SK-N-SH (cell line): ENCODE results near the gene ZNF614. TPM values are rescaled to one million over a fixed set of nuclear protein-coding genes. Genes with fewer than 3 reads are reported as not detected.

Experiments used
- CTCF ChIA-PET: fragments of 300-600, 350-600 bp; formaldehyde crosslinking; extraction: SDS; loops from one replicate; lab custom pipeline; 2021; lab: Yijun Ruan, JAX
- POLR2A ChIA-PET: fragments of 350-600 bp; sonication (Branson Sonifier 250); formaldehyde crosslinking; extraction: SDS; loops from one replicate; lab custom pipeline; 2020; ENCODE audit warnings: antibody characterized with exemption, inconsistent platforms; lab: Yijun Ruan, JAX
- DNase-seq: peaks from one replicate; pipeline ENCODE4 v3.0.0; 2012
- H2AFZ ChIP-seq: fragments of 200-600 bp; sonication (generic); 2 replicates; pipeline ENCODE4 v1.8.1; 2016; ENCODE audit warnings: antibody characterized with exemption, mild to moderate bottlenecking, low read depth
- H3F3A ChIP-seq: fragments of 200-600 bp; sonication (generic); replicated peaks from 2 replicates; pipeline ENCODE3; 2016; ENCODE audit warnings: antibody characterized with exemption, mild to moderate bottlenecking; ENCODE audit not compliant: insufficient read depth
- H3K27ac ChIP-seq, 2 experiments: fragments of 200-500 bp in 1 of 2; fragments of 200-600 bp in 1 of 2; sonication (Bioruptor generic) in 1 of 2; sonication (generic), shearing (Covaris generic) in 1 of 2; 2 replicates each; pipeline versions ENCODE4 v1.5.1 to v1.6.1; 2014 to 2016; ENCODE audit warnings: low read depth in 2 of 2, inconsistent platforms in 1 of 2, low read length in 1 of 2, mild to moderate bottlenecking in 1 of 2, mixed read lengths in 1 of 2
- H3K27me3 ChIP-seq: fragments of 200-600 bp; sonication (generic), shearing (Covaris generic); 2 replicates; pipeline ENCODE4 v1.6.1; 2016; ENCODE audit warnings: mixed run types; ENCODE audit not compliant: insufficient read depth
- H3K36me3 ChIP-seq, 2 experiments: fragments of 200-500 bp in 1 of 2; fragments of 200-600 bp in 1 of 2; sonication (Bioruptor generic) in 1 of 2; sonication (generic) in 1 of 2; replicated peaks in 1 of 2; 2 replicates each; pipeline versions ENCODE3 to v1.5.1; 2014 to 2016; ENCODE audit warnings: low read length in 1 of 2, mild to moderate bottlenecking in 1 of 2; ENCODE audit not compliant: insufficient read depth in 2 of 2, control insufficient read depth in 1 of 2
- H3K4me1 ChIP-seq, 2 experiments: fragments of 200-500 bp in 1 of 2; fragments of 200-600 bp in 1 of 2; sonication (Bioruptor generic) in 1 of 2; sonication (generic), shearing (Covaris generic) in 1 of 2; 2 replicates each; pipeline versions ENCODE4 v1.5.1 to v1.6.1; 2014 to 2016; ENCODE audit warnings: low read depth in 1 of 2, low read length in 1 of 2, mixed run types in 1 of 2; ENCODE audit not compliant: insufficient read depth in 2 of 2, control insufficient read depth in 1 of 2
- H3K4me2 ChIP-seq: fragments of 200-600 bp; sonication (generic), shearing (Covaris generic); 2 replicates; pipeline ENCODE4 v1.6.1; 2017; ENCODE audit warnings: mixed run types
- H3K4me3 ChIP-seq, 2 experiments: fragments of 200-500 bp in 1 of 2; fragments of 200-600 bp in 1 of 2; sonication (Bioruptor generic) in 1 of 2; sonication (generic), shearing (Covaris generic) in 1 of 2; 2 replicates each; pipeline versions ENCODE4 v1.5.1 to v1.8.1; 2014 to 2016; ENCODE audit warnings: low read depth in 2 of 2, inconsistent platforms in 1 of 2, low read length in 1 of 2, mild to moderate bottlenecking in 1 of 2, mixed read lengths in 1 of 2, moderate library complexity in 1 of 2
- H3K79me2 ChIP-seq: fragments of 200-600 bp; sonication (generic); 2 replicates; pipeline ENCODE4 v1.8.1; 2017; ENCODE audit warnings: mild to moderate bottlenecking; ENCODE audit not compliant: insufficient read depth
- H3K9ac ChIP-seq: fragments of 200-600 bp; sonication (generic); 2 replicates; pipeline ENCODE4 v1.6.1; 2017; ENCODE audit warnings: mixed run types
- H3K9me2 ChIP-seq: fragments of 200-600 bp; sonication (generic); 2 replicates; pipeline ENCODE4 v1.6.1; 2017; ENCODE audit warnings: mixed run types
- H3K9me3 ChIP-seq: fragments of 200-600 bp; sonication (generic); 2 replicates; pipeline ENCODE4 v1.6.1; 2017; ENCODE audit warnings: mixed run types, mild to moderate bottlenecking, moderate library complexity
- H4K20me1 ChIP-seq: fragments of 200-600 bp; sonication (generic); 2 replicates; pipeline ENCODE4 v1.6.1; 2017; ENCODE audit warnings: mild to moderate bottlenecking, mixed run types; ENCODE audit not compliant: insufficient read depth
- CHD2 ChIP-seq: fragments of 150-350 bp; IDR thresholded peaks from 2 replicates; pipeline ENCODE4 v1.6.1; 2018; ENCODE audit warnings: low read length; ENCODE audit not compliant: partially characterized antibody
- ELF1 ChIP-seq: IDR thresholded peaks from 2 replicates; pipeline ENCODE4 v1.4.0; 2012
- EP300 ChIP-seq, 2 experiments: IDR thresholded peaks; 2 replicates each; pipeline versions ENCODE4 v1.4.0 to v1.6.1; 2012; ENCODE audit warnings: borderline replicate concordance in 1 of 2, low read depth in 1 of 2, low read length in 1 of 2
- FOSL2 ChIP-seq: IDR thresholded peaks from 2 replicates; pipeline ENCODE4 v1.4.0; 2012; ENCODE audit warnings: low read depth, mild to moderate bottlenecking, moderate library complexity, borderline replicate concordance
- MAX ChIP-seq: IDR thresholded peaks from 2 replicates; pipeline ENCODE4 v1.4.0; 2012; ENCODE audit warnings: low read depth
- NFIC ChIP-seq: IDR thresholded peaks from 2 replicates; pipeline ENCODE4 v1.4.0; 2012; ENCODE audit warnings: borderline replicate concordance
- NRF1 ChIP-seq: IDR thresholded peaks from 2 replicates; pipeline ENCODE4 v1.6.1; 2012; ENCODE audit warnings: low read depth, mild to moderate bottlenecking, low read length
- RAD21 ChIP-seq: IDR thresholded peaks from 2 replicates; pipeline ENCODE4 v1.6.1; 2012; ENCODE audit warnings: mild to moderate bottlenecking, low read length
- RCOR1 ChIP-seq: fragments of 150-350 bp; IDR thresholded peaks from 2 replicates; pipeline ENCODE4 v1.6.1; 2017; ENCODE audit warnings: antibody characterized with exemption, low read length
- REST ChIP-seq: IDR thresholded peaks from 2 replicates; pipeline ENCODE4 v1.6.1; 2012; ENCODE audit warnings: mild to moderate bottlenecking, low read depth, low read length, moderate library complexity
- SIN3A ChIP-seq: IDR thresholded peaks from 2 replicates; pipeline ENCODE4 v1.6.1; 2012; ENCODE audit warnings: low read depth, mild to moderate bottlenecking, low read length, moderate library complexity, borderline replicate concordance
- SMC3 ChIP-seq: IDR thresholded peaks from 2 replicates; pipeline ENCODE4 v1.6.1; 2012; ENCODE audit warnings: low read depth, low read length, improper control_type of control experiment
- TAF1 ChIP-seq: IDR thresholded peaks from 2 replicates; pipeline ENCODE4 v1.6.1; 2012; ENCODE audit warnings: low read depth, mild to moderate bottlenecking, low read length, moderate library complexity, borderline replicate concordance
- TEAD4 ChIP-seq: IDR thresholded peaks from 2 replicates; pipeline ENCODE4 v1.4.0; 2012; ENCODE audit warnings: mild to moderate bottlenecking, borderline replicate concordance; ENCODE audit not compliant: insufficient read depth
- WGBS: methylation state at CpG from one replicate; pipeline ENCODE4 v1.1.6; 2017; ENCODE audit warnings: low lambda C conversion rate; 5-methylcytosine and 5-hydroxymethylcytosine counted together
- polyA plus RNA-seq, 3 experiments: library from polyadenylated mRNA; depleted of rRNA; stranded (reverse); fragments of >200 nt; gene quantifications; 2 replicates each; pipeline ENCODE4 v1.2.3, GENCODE V29; 2012

Gene ZNF614
- polyA plus RNA-seq, 1 of the 3 experiments (the other 2 are of a cell fraction), result 2.8 TPM

GRCh38 chr19:52048555-52049501, 20.6 kb upstream of the ZNF614 start, which contains the start of gene ZNF432 (continued):
- TF ChIP-seq MAX (peak; percentile 55; the same call in 1 of the 2 replicates), FOSL2 (no peak), SMC3 (no peak), NFIC (no peak), TEAD4 (no peak), REST (no peak), SIN3A (no peak; the same call in 1 of the 2 replicates), NRF1 (peak; percentile 28; the same call in 1 of the 2 replicates)

- Histone ChIP-seq H2AFZ (no peak overlapping the region), H3K9ac (no peak overlapping the region), H3F3A (peaks cover 16% of the 10 kb centered on the region), H3K4me3 (peak overlapping the region in 1 of 2 experiments; percentile 9; a peak in 1 of 4 replicates), H3K27ac (no peak overlapping the region), H3K4me2 (no peak overlapping the region), H3K27me3 (no peaks in the 10 kb centered on the region), H3K9me3 (peaks cover 60% of the 10 kb centered on the region), H3K4me1 (no peaks in the 10 kb centered on the region), H3K9me2 (no peaks in the 10 kb centered on the region), H3K36me3 (peaks cover 65 to 91% of the 10 kb centered on the region in 2 experiments), H4K20me1 (no peaks in the 10 kb centered on the region), H3K79me2 (peaks cover 3% of the 10 kb centered on the region; the same call in 1 of the 2 replicates)
- no peak for TF ChIP-seq SIN3A
- TF ChIP-seq TEAD4, result no peak
- DNase-seq, result no peak
- 95% methylated on average over 4 of the region's 4 CpGs for WGBS
- ChIA-PET CTCF (no interaction called here), POLR2A (no interaction called here)
These were observed 11.0 kb upstream of the ZNF614 start for GRCh38 chr19:52039169-52039568.

- POLR2A ChIA-PET, result no interaction called here
- Histone ChIP-seq H3K36me3 (peaks cover 48 to 73% of the 10 kb centered on the region in 2 experiments), H3K27ac (no peak overlapping the region), H3K4me1 (no peaks in the 10 kb centered on the region; a peak in 1 of 4 replicates), H3K4me2 (no peak overlapping the region), H3K4me3 (peak overlapping the region in 1 of 2 experiments; percentile 21; a peak in 1 of 4 replicates), H2AFZ (no peak overlapping the region), H3F3A (peaks cover 16% of the 10 kb centered on the region), H3K27me3 (no peaks in the 10 kb centered on the region), H4K20me1 (no peaks in the 10 kb centered on the region), H3K9ac (no peak overlapping the region), H3K79me2 (no peaks in the 10 kb centered on the region), H3K9me3 (peaks cover 76% of the 10 kb centered on the region), H3K9me2 (no peaks in the 10 kb centered on the region)
- WGBS, result 94% methylated on average over 12 of the region's 12 CpGs
- CTCF ChIA-PET, result no interaction called here
- no peak for DNase-seq
- TF ChIP-seq TAF1 (no peak), EP300 (IDR thresholded peaks at IDR 0.05; ENCODE audit: borderline replicate concordance in 1 of 2, low read depth in 1 of 2, low read length in 1 of 2) (no peak), ELF1 (no peak), RAD21 (no peak), RCOR1 (no peak), CHD2 (no peak)
These were observed 6.0 kb upstream of the ZNF614 start for GRCh38 chr19:52034051-52034728.
